Neural progenitor cell (in vitro differentiated cells): ENCODE measurements around the gene ZRANB2. TPM values are rescaled to one million over a fixed set of nuclear protein-coding genes. Genes with fewer than 3 reads are reported as not detected.

Experiments
- DNase-seq: peaks from one replicate; pipeline ENCODE4 v3.0.0-alpha.2; 2016; ENCODE audit warnings: low spot score
- H2AFZ ChIP-seq: fragments of 200-600 bp; sonication (generic); replicated peaks from 2 replicates; pipeline ENCODE4 v1.6.1; 2016; ENCODE audit warnings: antibody characterized with exemption
- H3F3A ChIP-seq: fragments of 200-600 bp; sonication (generic); 2 replicates; pipeline ENCODE4 v1.6.1; 2016; ENCODE audit warnings: antibody characterized with exemption, low read depth
- H3K27ac ChIP-seq: fragments of 200-600 bp; sonication (generic); 2 replicates; pipeline ENCODE4 v1.5.1; 2016; ENCODE audit warnings: mild to moderate bottlenecking
- H3K27me3 ChIP-seq: fragments of 200-600 bp; sonication (generic); 2 replicates; pipeline ENCODE4 v1.6.1; 2016; ENCODE audit warnings: mild to moderate bottlenecking, moderate library complexity
- H3K36me3 ChIP-seq: fragments of 200-600 bp; sonication (generic); 2 replicates; pipeline ENCODE4 v1.5.1; 2016
- H3K4me1 ChIP-seq: fragments of 200-600 bp; sonication (generic); 2 replicates; pipeline ENCODE4 v1.6.1; 2016; ENCODE audit warnings: mixed run types
- H3K4me2 ChIP-seq: fragments of 200-600 bp; sonication (generic); 2 replicates; pipeline ENCODE4 v1.6.1; 2016
- H3K4me3 ChIP-seq: fragments of 200-600 bp; sonication (generic); 2 replicates; pipeline ENCODE4 v1.5.1; 2016
- H3K79me2 ChIP-seq: fragments of 200-600 bp; sonication (generic); 2 replicates; pipeline ENCODE4 v1.6.1; 2016; ENCODE audit warnings: low read depth
- H3K9ac ChIP-seq: fragments of 200-600 bp; sonication (generic); 2 replicates; pipeline ENCODE4 v1.6.1; 2016
- H3K9me3 ChIP-seq: fragments of 200-600 bp; sonication (generic); 2 replicates; pipeline ENCODE4 v1.5.1; 2016; ENCODE audit warnings: low read depth
- H4K20me1 ChIP-seq: fragments of 200-600 bp; sonication (generic); 2 replicates; pipeline ENCODE4 v1.6.1; 2016; ENCODE audit warnings: low read depth
- H3K27ac Mint-ChIP-seq: 3 replicates; pipeline ENCODE4 v1.8.0; 2021; ENCODE audit warnings: mixed read lengths
- H3K27me3 Mint-ChIP-seq: 2 replicates; pipeline ENCODE4 v1.8.0; 2022; ENCODE audit warnings: low read depth, mild to moderate bottlenecking, inconsistent platforms, moderate library complexity, mixed read lengths; ENCODE audit not compliant: insufficient read depth
- H3K36me3 Mint-ChIP-seq: 3 replicates; pipeline ENCODE4 v1.8.0; 2021; ENCODE audit warnings: mixed read lengths
- H3K4me1 Mint-ChIP-seq: 3 replicates; pipeline ENCODE4 v1.8.0; 2021; ENCODE audit warnings: mixed read lengths
- H3K4me3 Mint-ChIP-seq: 3 replicates; pipeline ENCODE4 v1.8.0; 2021; ENCODE audit warnings: mild to moderate bottlenecking, moderate library complexity, mixed read lengths
- H3K9me3 Mint-ChIP-seq: 3 replicates; pipeline ENCODE4 v1.8.0; 2020; ENCODE audit warnings: mixed read lengths
- CTCF ChIP-seq: fragments of 200-600 bp; sonication (generic); IDR thresholded peaks from 2 replicates; pipeline ENCODE4 v1.5.1; 2017; ENCODE audit warnings: antibody characterized with exemption, mild to moderate bottlenecking
- EZH2 ChIP-seq: fragments of 200-600 bp; sonication (generic); IDR thresholded peaks from 2 replicates; pipeline ENCODE4 v1.6.1; 2017; ENCODE audit warnings: antibody characterized with exemption, mild to moderate bottlenecking, moderate library complexity
- EZH2phosphoT487 ChIP-seq: fragments of 200-600 bp; sonication (generic); IDR thresholded peaks from 2 replicates; pipeline ENCODE4 v1.6.1; 2017; ENCODE audit warnings: antibody characterized with exemption
- total RNA-seq: library from RNA; depleted of rRNA; stranded (reverse); fragments of >200 nt; gene quantifications from 2 replicates; pipeline ENCODE4 v1.2.3, GENCODE V29; 2015; ENCODE audit warnings: low replicate concordance

ZRANB2 gene
- total RNA-seq, 1 donor from 2014 or later = 126 TPM

GRCh38 chr1:71045463-71046028 lies 35.3 kb downstream of the ZRANB2 start:
- Histone ChIP-seq H3K4me3 (no peak overlapping the region), H3F3A (no peaks in the 10 kb centered on the region), H3K36me3 (no peaks in the 10 kb centered on the region), H4K20me1 (no peaks in the 10 kb centered on the region), H3K79me2 (no peaks in the 10 kb centered on the region), H3K4me1 (no peaks in the 10 kb centered on the region), H2AFZ (no peak overlapping the region), H3K9me3 (no peaks in the 10 kb centered on the region), H3K27me3 (peaks cover 45% of the 10 kb centered on the region), H3K4me2 (no peak overlapping the region), H3K9ac (no peak overlapping the region), H3K27ac (no peak overlapping the region)
- TF ChIP-seq CTCF (no peak), EZH2 (no peak), EZH2phosphoT487 (no peak)
- no peak for DNase-seq
- peak overlapping the region; percentile 71 for H3K4me3 Mint-ChIP-seq
- peaks cover 2% of the 10 kb centered on the region for H3K36me3 Mint-ChIP-seq
- H3K27me3 Mint-ChIP-seq = peaks cover 23% of the 10 kb centered on the region
- no peaks in the 10 kb centered on the region for H3K9me3 Mint-ChIP-seq
- no peak overlapping the region for H3K27ac Mint-ChIP-seq
- peaks cover 4% of the 10 kb centered on the region for H3K4me1 Mint-ChIP-seq

GRCh38 chr1:71044833-71045232 lies 36.0 kb downstream of the ZRANB2 start:
- H3K4me3 Mint-ChIP-seq = no peak overlapping the region

GRCh38 chr1:71043065-71043464 lies 37.8 kb downstream of the ZRANB2 start:
- TF ChIP-seq CTCF (no peak), EZH2 (no peak), EZH2phosphoT487 (no peak)
- Histone ChIP-seq H3K4me2 (no peak overlapping the region), H4K20me1 (no peaks in the 10 kb centered on the region), H3K79me2 (no peaks in the 10 kb centered on the region), H3K9ac (no peak overlapping the region), H3K27me3 (peaks cover 26% of the 10 kb centered on the region), H2AFZ (no peak overlapping the region), H3K9me3 (no peaks in the 10 kb centered on the region), H3K27ac (no peak overlapping the region), H3K4me1 (no peaks in the 10 kb centered on the region), H3K4me3 (no peak overlapping the region), H3K36me3 (no peaks in the 10 kb centered on the region), H3F3A (no peaks in the 10 kb centered on the region)
- H3K36me3 Mint-ChIP-seq = peaks cover 2% of the 10 kb centered on the region
- no peak overlapping the region for H3K27ac Mint-ChIP-seq
- H3K4me3 Mint-ChIP-seq = no peak overlapping the region
- peaks cover 2% of the 10 kb centered on the region for H3K4me1 Mint-ChIP-seq
- H3K27me3 Mint-ChIP-seq = peaks cover 18% of the 10 kb centered on the region
- no peak for DNase-seq
- H3K9me3 Mint-ChIP-seq = no peaks in the 10 kb centered on the region

More at GRCh38 chr1:71044833-71045232, 36.0 kb downstream of the ZRANB2 start:
- Histone ChIP-seq H3K4me2 (no peak overlapping the region), H3K9ac (no peak overlapping the region), H3F3A (no peaks in the 10 kb centered on the region), H3K27ac (no peak overlapping the region), H3K4me1 (no peaks in the 10 kb centered on the region), H4K20me1 (no peaks in the 10 kb centered on the region), H3K36me3 (no peaks in the 10 kb centered on the region), H3K9me3 (no peaks in the 10 kb centered on the region), H3K27me3 (peaks cover 44% of the 10 kb centered on the region), H2AFZ (no peak overlapping the region), H3K79me2 (no peaks in the 10 kb centered on the region), H3K4me3 (no peak overlapping the region)
- no peaks in the 10 kb centered on the region for H3K9me3 Mint-ChIP-seq
- no peak overlapping the region for H3K27ac Mint-ChIP-seq
- no peak for TF ChIP-seq CTCF
- H3K27me3 Mint-ChIP-seq = peaks cover 23% of the 10 kb centered on the region
- DNase-seq = no peak
- peaks cover 2% of the 10 kb centered on the region for H3K36me3 Mint-ChIP-seq
- H3K4me1 Mint-ChIP-seq = peaks cover 4% of the 10 kb centered on the region
